AG09319 (cell line): Measurements from ENCODE around the gene PRICKLE1.

ENCODE experiments used
- DNase-seq: peaks from one replicate; pipeline ENCODE4 v3.0.0-alpha.2; 2010; ENCODE audit warnings: low read depth; ENCODE audit errors: extremely low read depth
- CTCF ChIP-seq: IDR thresholded peaks from 2 replicates; pipeline ENCODE4 v1.5.1; 2011; ENCODE audit warnings: low read depth, mild to moderate bottlenecking, inconsistent platforms, low read length, moderate library complexity

PRICKLE1 gene

GRCh38 chr12:42588524-42589464 is 752 bp downstream of the PRICKLE1 start:
- no peak for DNase-seq

GRCh38 chr12:42587601-42588523 is 1.7 kb downstream of the PRICKLE1 start:
- no peak for DNase-seq
- TF ChIP-seq CTCF, result no peak

More at GRCh38 chr12:42588524-42589464, 752 bp downstream of the PRICKLE1 start:
- TF ChIP-seq CTCF, result peak; percentile 63

- DNase-seq, result no peak
- TF ChIP-seq CTCF, result peak; percentile 13
Measured at GRCh38 chr12:42586268-42586667, 3.3 kb downstream of the PRICKLE1 start.

- TF ChIP-seq CTCF, result no peak
- DNase-seq, result no peak
Measured at GRCh38 chr12:42585841-42586216, 3.7 kb downstream of the PRICKLE1 start.

- DNase-seq, result no peak
- TF ChIP-seq CTCF, result no peak
Measured at GRCh38 chr12:42585154-42585840, 4.2 kb downstream of the PRICKLE1 start.

- no peak for DNase-seq
- TF ChIP-seq CTCF, result no peak
Measured at GRCh38 chr12:42584651-42585111, 4.9 kb downstream of the PRICKLE1 start.
